Prostate gland (tissue), 2 donors: ENCODE data around the gene CCDC93. TPM values are rescaled to one million over a fixed set of nuclear protein-coding genes. Genes with fewer than 3 reads are reported as not detected.

ENCODE experiments used
- DNase-seq: peaks from one replicate; pipeline ENCODE4 v3.0.0-alpha.2; 2019; ENCODE audit warnings: low spot score
- H3K27ac ChIP-seq, 2 donors: fragments of 200-600 bp; sonication (generic); 2 replicates each; pipeline ENCODE4 v1.5.1; 2017 to 2019
- H3K27me3 ChIP-seq: fragments of 200-600 bp; sonication (generic); replicated peaks from 2 replicates; pipeline ENCODE4 v1.5.1; 2019; ENCODE audit not compliant: insufficient read depth
- H3K36me3 ChIP-seq, 2 donors: fragments of 200-600 bp; sonication (generic); 1 replicate in 1 of 2; 2 replicates in 1 of 2; pipeline versions ENCODE4 v1.5.1 to v1.8.1; 2017 to 2019
- H3K4me1 ChIP-seq: fragments of 200-600 bp; sonication (generic); replicated peaks from 2 replicates; pipeline ENCODE4 v1.5.1; 2019
- H3K4me3 ChIP-seq, 2 donors: fragments of 200-600 bp; sonication (generic); 2 replicates each; pipeline ENCODE4 v1.5.1; 2017 to 2019
- H3K9me3 ChIP-seq: fragments of 200-600 bp; sonication (generic); 2 replicates; pipeline ENCODE4 v1.5.1; 2017
- POLR2A ChIP-seq: fragments of 450-650 bp; IDR thresholded peaks from one replicate; pipeline ENCODE4 v1.6.1; 2016; ENCODE audit warnings: antibody characterized with exemption, mild to moderate bottlenecking
- POLR2AphosphoS5 ChIP-seq: sonication (generic); formaldehyde crosslinking; IDR thresholded peaks from one replicate; pipeline ENCODE4 v1.6.1; 2017; ENCODE audit warnings: antibody characterized with exemption
- WGBS: methylation state at CpG from one replicate; pipeline ENCODE4 v1.1.5; 2018; 5-methylcytosine and 5-hydroxymethylcytosine counted together
- intact Hi-C: fragments of 100-400 bp; cut with DNase I; formaldehyde crosslinking; loops from one replicate; pipeline ENCODE4 v1.14.2; 2022
- total RNA-seq, 2 donors: library from RNA; depleted of rRNA; stranded (reverse); fragments of >200 nt; gene quantifications; one replicate each; pipeline ENCODE4 v1.1.0, GENCODE V29; 2016
- TF ChIP-seq, protein P1 (sequence below), 4 experiments: fragments of 200-600 bp in 2 of 4; fragments of 450-650 bp in 2 of 4; sonication (generic) in 2 of 4; IDR thresholded peaks; 1 replicate in 3 of 4; 2 replicates in 1 of 4; pipeline ENCODE4 v1.5.1; 2016 to 2019; ENCODE audit warnings: antibody characterized with exemption in 4 of 4, mild to moderate bottlenecking in 2 of 4, moderate library complexity in 2 of 4

CCDC93 gene
- total RNA-seq, 2 donors from 2014 or later = 9.6 to 39.8 TPM

DNA sequence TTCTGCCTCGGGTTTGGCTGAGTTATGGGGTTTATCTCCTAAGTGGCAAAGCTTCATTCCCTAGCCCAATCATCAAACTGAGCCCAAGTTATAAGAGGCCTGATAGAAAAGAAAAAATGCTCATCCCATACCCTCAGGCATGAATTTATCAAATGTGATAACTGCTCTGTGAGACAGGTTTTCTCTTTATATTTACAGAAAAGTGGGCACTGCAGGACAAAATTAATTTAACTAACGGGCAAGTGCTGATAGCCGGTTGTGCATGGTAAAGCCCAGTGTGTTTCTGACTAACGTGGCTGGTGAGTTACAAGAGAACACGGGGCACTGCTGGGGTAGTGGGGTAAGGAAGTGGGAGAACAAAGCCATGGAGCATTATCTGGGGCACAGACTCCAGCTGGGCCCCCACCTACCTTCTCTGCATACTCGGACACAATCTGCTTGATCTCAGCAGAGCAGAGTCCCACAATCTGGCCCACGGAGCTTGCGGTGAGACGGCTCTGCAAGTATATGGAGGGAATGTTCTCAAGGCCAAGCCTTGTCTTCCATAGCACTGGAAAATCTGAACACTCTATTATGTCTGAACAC lies 40.3 kb downstream of the CCDC93 start:
- WGBS = 90% methylated on average over 9 of the region's 9 CpGs
- H3K27ac ChIP-seq = no peak overlapping the region
- no peaks in the 10 kb centered on the region for H3K4me1 ChIP-seq
- TF ChIP-seq POLR2A (no peak), POLR2AphosphoS5 (no peak)
- TF ChIP-seq, protein P1, sequence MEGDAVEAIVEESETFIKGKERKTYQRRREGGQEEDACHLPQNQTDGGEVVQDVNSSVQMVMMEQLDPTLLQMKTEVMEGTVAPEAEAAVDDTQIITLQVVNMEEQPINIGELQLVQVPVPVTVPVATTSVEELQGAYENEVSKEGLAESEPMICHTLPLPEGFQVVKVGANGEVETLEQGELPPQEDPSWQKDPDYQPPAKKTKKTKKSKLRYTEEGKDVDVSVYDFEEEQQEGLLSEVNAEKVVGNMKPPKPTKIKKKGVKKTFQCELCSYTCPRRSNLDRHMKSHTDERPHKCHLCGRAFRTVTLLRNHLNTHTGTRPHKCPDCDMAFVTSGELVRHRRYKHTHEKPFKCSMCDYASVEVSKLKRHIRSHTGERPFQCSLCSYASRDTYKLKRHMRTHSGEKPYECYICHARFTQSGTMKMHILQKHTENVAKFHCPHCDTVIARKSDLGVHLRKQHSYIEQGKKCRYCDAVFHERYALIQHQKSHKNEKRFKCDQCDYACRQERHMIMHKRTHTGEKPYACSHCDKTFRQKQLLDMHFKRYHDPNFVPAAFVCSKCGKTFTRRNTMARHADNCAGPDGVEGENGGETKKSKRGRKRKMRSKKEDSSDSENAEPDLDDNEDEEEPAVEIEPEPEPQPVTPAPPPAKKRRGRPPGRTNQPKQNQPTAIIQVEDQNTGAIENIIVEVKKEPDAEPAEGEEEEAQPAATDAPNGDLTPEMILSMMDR (IDR thresholded peaks at IDR 0.05) = no peak
- no peak for DNase-seq
- no peak overlapping the region for H3K4me3 ChIP-seq
- H3K9me3 ChIP-seq = no peaks in the 10 kb centered on the region
- H3K36me3 ChIP-seq = peaks cover 3 to 4% of the 10 kb centered on the region in 2 donors
- H3K27me3 ChIP-seq = no peaks in the 10 kb centered on the region
- intact Hi-C loops = no loop called here

DNA sequence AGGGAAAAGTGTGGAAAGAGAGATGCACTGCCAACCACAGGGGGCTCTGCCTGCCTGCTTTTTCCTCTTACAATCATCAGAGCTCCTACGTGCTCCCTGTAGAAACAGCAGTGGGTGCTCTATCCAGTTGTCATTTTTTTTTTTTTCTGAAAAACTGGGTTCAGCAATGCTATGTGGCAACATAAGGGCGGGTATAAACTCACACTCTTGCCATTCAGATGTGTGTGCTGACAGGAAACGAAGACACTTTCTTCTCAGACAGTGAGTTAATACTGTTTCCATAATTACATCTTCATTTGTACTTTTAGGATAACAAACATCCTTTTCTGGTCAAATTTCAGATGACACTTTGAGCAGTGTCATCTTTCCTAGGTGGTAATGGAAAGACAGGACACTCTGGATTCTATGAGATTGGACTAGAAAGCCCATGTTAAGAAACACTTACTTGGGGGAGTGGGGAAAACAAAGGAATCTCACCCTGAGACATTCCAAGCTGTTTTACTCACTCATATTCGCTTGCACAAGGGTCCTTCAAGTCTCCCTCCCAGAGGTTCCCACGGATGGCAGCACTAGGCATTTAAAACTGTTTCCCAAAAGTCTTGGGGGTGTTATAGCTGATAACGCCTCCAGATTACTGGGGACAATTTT lies 41.3 kb downstream of the CCDC93 start:
- no peak overlapping the region for H3K27ac ChIP-seq
- no peaks in the 10 kb centered on the region for H3K4me1 ChIP-seq
- intact Hi-C loops = no loop called here
- H3K36me3 ChIP-seq = peaks cover 3 to 4% of the 10 kb centered on the region in 2 donors
- no peaks in the 10 kb centered on the region for H3K9me3 ChIP-seq
- no peaks in the 10 kb centered on the region for H3K27me3 ChIP-seq
- TF ChIP-seq, protein P1 (IDR thresholded peaks at IDR 0.05) = no peak
- TF ChIP-seq POLR2A (no peak), POLR2AphosphoS5 (no peak)
- 88% methylated on average over 6 of the region's 6 CpGs for WGBS
- no peak for DNase-seq
- no peak overlapping the region for H3K4me3 ChIP-seq

DNA sequence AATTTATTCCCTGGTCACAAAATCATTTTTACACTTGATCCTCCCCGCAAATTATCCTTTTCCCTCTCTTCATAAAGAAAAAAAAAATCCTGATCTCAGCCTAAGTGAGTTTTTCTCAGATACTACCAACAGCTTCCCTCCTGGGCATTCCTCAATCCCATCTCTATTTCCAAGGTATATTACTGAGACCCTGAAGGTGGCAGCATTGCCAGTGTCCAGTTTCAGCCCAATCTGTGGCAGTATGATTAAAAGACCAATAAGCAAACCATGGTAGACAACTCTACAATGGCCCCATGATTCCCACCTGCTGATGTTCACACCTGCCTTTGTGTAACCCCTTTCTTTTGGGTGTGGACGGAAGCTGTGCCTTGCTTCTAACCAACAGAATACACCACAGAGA lies 45.1 kb downstream of the CCDC93 start:
- Histone ChIP-seq H3K27ac (no peak overlapping the region), H3K36me3 (peaks cover 0 to under 1% of the 10 kb centered on the region in 2 donors), H3K27me3 (no peaks in the 10 kb centered on the region), H3K4me3 (no peak overlapping the region), H3K9me3 (no peaks in the 10 kb centered on the region), H3K4me1 (no peaks in the 10 kb centered on the region)
- intact Hi-C loops = no loop called here
- 92% methylated on average over 2 of the region's 2 CpGs for WGBS
- TF ChIP-seq POLR2A (no peak), POLR2AphosphoS5 (no peak)
- TF ChIP-seq, protein P1 (IDR thresholded peaks at IDR 0.05) = no peak
- no peak for DNase-seq

DNA sequence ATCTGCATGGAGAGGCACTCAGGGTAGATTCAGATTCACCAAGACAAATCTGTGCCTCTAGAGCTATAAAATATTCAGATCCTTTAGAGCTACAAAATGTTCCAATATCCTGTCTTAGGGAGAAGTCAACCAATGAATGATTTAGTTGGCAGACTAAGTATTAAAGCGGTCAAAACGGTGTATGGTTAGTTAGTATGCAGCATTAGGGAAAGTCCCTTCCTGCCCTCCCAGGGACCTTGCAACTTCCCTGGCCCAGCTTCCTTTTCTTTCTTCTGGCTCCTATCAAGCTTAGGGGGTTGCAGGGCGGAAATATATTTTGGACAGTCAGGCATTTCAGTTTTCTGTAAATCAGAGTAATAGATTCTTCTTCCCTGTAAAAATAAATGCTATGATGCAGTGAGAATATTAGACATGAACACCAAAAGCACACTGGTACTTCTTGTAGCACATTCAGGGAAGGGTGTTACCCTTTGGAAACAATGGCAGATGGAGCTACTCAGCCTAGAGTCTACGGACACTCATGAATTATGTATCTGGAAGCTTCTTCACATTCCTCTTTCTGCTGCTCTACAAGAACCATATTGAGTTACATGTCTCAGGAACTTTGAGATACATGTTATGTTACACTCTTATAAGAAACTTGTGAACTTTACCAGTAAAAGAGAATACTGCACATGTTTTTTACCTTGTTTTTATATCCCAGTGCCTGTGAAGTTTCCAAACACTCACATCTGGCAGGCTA lies 45.7 kb downstream of the CCDC93 start:
- Histone ChIP-seq H3K27me3 (no peaks in the 10 kb centered on the region), H3K27ac (no peak overlapping the region), H3K9me3 (no peaks in the 10 kb centered on the region), H3K4me3 (no peak overlapping the region), H3K36me3 (no peaks in the 10 kb centered on the region), H3K4me1 (no peaks in the 10 kb centered on the region)
- TF ChIP-seq POLR2A (no peak), POLR2AphosphoS5 (no peak)
- TF ChIP-seq, protein P1 (IDR thresholded peaks at IDR 0.05) = no peak
- no peak for DNase-seq
- intact Hi-C loops = no loop called here
- 77% methylated on average over 4 of the region's 4 CpGs for WGBS
